IMR-90 (cell line): ENCODE data around the gene SH3RF3. TPM values are rescaled to one million over a fixed set of nuclear protein-coding genes. Genes with fewer than 3 reads are reported as not detected.
A peak's percentile ranks its signal among the peaks of the same experiment; 100 is the strongest.

ENCODE experiments used
- ATAC-seq: fragments of 200-7000 bp; cut with Tn5 transposase; 2 replicates; pipeline ENCODE4 v1.9.1; 2020; ENCODE audit warnings: low read depth, mild to moderate bottlenecking, moderate library complexity
- BruUV-seq: library from RNA; stranded (reverse); fragments of 400-500 nt; replicated peaks from 2 replicates; lab custom pipeline; 2021; lab: Mats Ljungman, UMichigan
- CTCF ChIA-PET: fragments of 300-600 bp; formaldehyde crosslinking; extraction: SDS; loops from one replicate; lab custom pipeline; 2021; ENCODE audit warnings: antibody characterized with exemption; lab: Yijun Ruan, JAX
- POLR2A ChIA-PET: fragments of 300-600 bp; sonication (Branson Sonifier 250); formaldehyde crosslinking; loops from one replicate; lab custom pipeline; 2022; ENCODE audit warnings: antibody characterized with exemption; ENCODE audit not compliant: unreplicated experiment; lab: Charles Lee
- DNase-seq: peaks from one replicate; pipeline ENCODE4 v3.0.0; 2013
- H2AFZ ChIP-seq: replicated peaks from 2 replicates; pipeline ENCODE3; 2013; ENCODE audit warnings: low read length, mild to moderate bottlenecking; ENCODE audit not compliant: poor library complexity
- H2AK5ac ChIP-seq: 2 replicates; pipeline ENCODE4 v1.6.1; 2013; ENCODE audit warnings: low read depth, low read length, inconsistent platforms
- H2AK9ac ChIP-seq: replicated peaks from 2 replicates; pipeline ENCODE3; 2013; ENCODE audit warnings: mild to moderate bottlenecking, low read depth, low read length, moderate library complexity; ENCODE audit not compliant: poor library complexity
- H2BK120ac ChIP-seq: 2 replicates; pipeline ENCODE4 v1.6.1; 2013; ENCODE audit warnings: low read depth, low read length, inconsistent platforms
- H2BK15ac ChIP-seq: 3 replicates; pipeline ENCODE4 v1.6.1; 2013; ENCODE audit warnings: low read depth, low read length, inconsistent platforms
- H2BK20ac ChIP-seq: 2 replicates; pipeline ENCODE4 v1.6.1; 2013; ENCODE audit warnings: low read depth, mild to moderate bottlenecking, inconsistent platforms, low read length, moderate library complexity
- H2BK5ac ChIP-seq: 2 replicates; pipeline ENCODE4 v1.6.1; 2013; ENCODE audit warnings: mild to moderate bottlenecking, low read depth, low read length, inconsistent platforms; ENCODE audit not compliant: poor library complexity, severe bottlenecking
- H3K14ac ChIP-seq: replicated peaks from 2 replicates; pipeline ENCODE4 v1.6.1; 2013; ENCODE audit warnings: low read depth, low read length, inconsistent platforms
- H3K18ac ChIP-seq: 2 replicates; pipeline ENCODE4 v1.6.1; 2013; ENCODE audit warnings: low read depth, low read length, control low read depth
- H3K23ac ChIP-seq: 2 replicates; pipeline ENCODE4 v1.6.1; 2013; ENCODE audit warnings: low read depth, low read length, inconsistent platforms
- H3K27ac ChIP-seq: 2 replicates; pipeline ENCODE4 v1.5.1; 2013; ENCODE audit warnings: mild to moderate bottlenecking, control low read depth, low read length; ENCODE audit not compliant: insufficient read depth
- H3K27me3 ChIP-seq: 2 replicates; pipeline ENCODE4 v1.6.1; 2013; ENCODE audit warnings: low read length; ENCODE audit not compliant: control insufficient read depth, insufficient read depth
- H3K36me3 ChIP-seq: 2 replicates; pipeline ENCODE4 v1.6.1; 2013; ENCODE audit warnings: low read length, mixed read lengths; ENCODE audit not compliant: control insufficient read depth, insufficient read depth
- H3K4ac ChIP-seq: 2 replicates; pipeline ENCODE4 v1.6.1; 2013; ENCODE audit warnings: low read depth, low read length, inconsistent platforms
- H3K4me1 ChIP-seq: 2 replicates; pipeline ENCODE4 v1.6.1; 2013; ENCODE audit warnings: low read length, mixed read lengths; ENCODE audit not compliant: control insufficient read depth, insufficient read depth
- H3K4me2 ChIP-seq: 2 replicates; pipeline ENCODE4 v1.6.1; 2013; ENCODE audit warnings: low read depth, mild to moderate bottlenecking, control low read depth, low read length, moderate library complexity
- H3K4me3 ChIP-seq: 2 replicates; pipeline ENCODE4 v1.5.1; 2013; ENCODE audit warnings: low read depth, mild to moderate bottlenecking, control low read depth, low read length, moderate library complexity; ENCODE audit not compliant: insufficient read depth
- H3K56ac ChIP-seq: 2 replicates; pipeline ENCODE4 v1.6.1; 2013; ENCODE audit warnings: low read length, inconsistent platforms; ENCODE audit not compliant: insufficient read depth; ENCODE audit errors: extremely low read depth
- H3K79me1 ChIP-seq, 2 experiments: 2 replicates each; pipeline ENCODE4 v1.6.1; 2013; ENCODE audit warnings: low read length in 2 of 2, inconsistent platforms in 1 of 2, low read depth in 1 of 2
- H3K9ac ChIP-seq: 2 replicates; pipeline ENCODE4 v1.6.1; 2013; ENCODE audit warnings: low read depth, low read length, control low read depth
- H3K9me1 ChIP-seq: 2 replicates; pipeline ENCODE4 v1.6.1; 2013; ENCODE audit warnings: low read length, inconsistent platforms; ENCODE audit not compliant: insufficient read depth
- H3K9me3 ChIP-seq: 2 replicates; pipeline ENCODE4 v1.6.1; 2013; ENCODE audit warnings: low read length; ENCODE audit not compliant: control insufficient read depth, insufficient read depth
- H4K20me1 ChIP-seq: 2 replicates; pipeline ENCODE4 v1.6.1; 2013; ENCODE audit warnings: low read length, inconsistent platforms; ENCODE audit not compliant: insufficient read depth
- H4K5ac ChIP-seq: 2 replicates; pipeline ENCODE4 v1.6.1; 2013; ENCODE audit warnings: mild to moderate bottlenecking, low read depth, low read length, control low read depth
- H4K8ac ChIP-seq, 2 experiments: 2 replicates each; pipeline ENCODE4 v1.6.1; 2013; ENCODE audit warnings: low read depth in 2 of 2, low read length in 2 of 2, control low read depth in 1 of 2, inconsistent platforms in 1 of 2
- H4K91ac ChIP-seq: 2 replicates; pipeline ENCODE4 v1.6.1; 2013; ENCODE audit warnings: low read depth, low read length, inconsistent platforms; ENCODE audit not compliant: insufficient read depth
- BHLHE40 ChIP-seq: fragments of 150-350 bp; IDR thresholded peaks from 2 replicates; pipeline ENCODE4 v1.6.1; 2016; ENCODE audit warnings: mild to moderate bottlenecking, low read depth, low read length
- ELK1 ChIP-seq: fragments of 150-350 bp; IDR thresholded peaks from 2 replicates; pipeline ENCODE4 v1.6.1; 2016; ENCODE audit warnings: low read depth, mild to moderate bottlenecking, low read length, moderate library complexity, borderline replicate concordance
- MAFK ChIP-seq: IDR thresholded peaks from 2 replicates; pipeline ENCODE4 v1.6.1; 2012; ENCODE audit warnings: low read depth, low read length, improper control_type of control experiment
- MAZ ChIP-seq: IDR thresholded peaks from 2 replicates; pipeline ENCODE4 v1.6.1; 2012; ENCODE audit warnings: low read depth, mild to moderate bottlenecking, low read length, improper control_type of control experiment, moderate library complexity, borderline replicate concordance
- MXI1 ChIP-seq: IDR thresholded peaks from 2 replicates; pipeline ENCODE4 v1.6.1; 2012; ENCODE audit warnings: low read depth, mild to moderate bottlenecking, low read length, moderate library complexity, borderline replicate concordance
- RAD21 ChIP-seq: IDR thresholded peaks from 2 replicates; pipeline ENCODE4 v1.6.1; 2012; ENCODE audit warnings: low read length, improper control_type of control experiment
- WGBS, 2 experiments: methylation state at CpG; one replicate each; pipeline versions ENCODE4 v1.1.5 to v1.1.7; 2013; ENCODE audit warnings: missing lambda C conversion rate in 2 of 2; ENCODE audit not compliant: insufficient read length in 1 of 2; ENCODE audit errors: extremely low coverage in 2 of 2; 5-methylcytosine and 5-hydroxymethylcytosine counted together
- dilution Hi-C: fragments of 300-500 bp; cut with HindIII; formaldehyde crosslinking; loops from one replicate; pipeline ENCODE4 v1.14.3; 2018; ENCODE audit warnings: low sequenced_read_pairs; ENCODE audit not compliant: unreplicated experiment
- in situ Hi-C: fragments of 300-500 bp; cut with MboI; formaldehyde crosslinking; loops from 3 replicates; pipeline ENCODE4 v1.14.3; 2019; ENCODE audit warnings: low sequenced_read_pairs, inconsistent platforms, mixed read lengths
- intact Hi-C: fragments of 100-400 bp; cut with micrococcal nuclease; formaldehyde crosslinking; loops from 2 replicates; pipeline ENCODE4 v1.10.0; 2022
- polyA plus RNA-seq, 3 experiments: library from polyadenylated mRNA; depleted of rRNA; stranded (reverse); fragments of >200 nt; gene quantifications; 2 replicates each; pipeline ENCODE4 v1.2.3, GENCODE V29; 2012; ENCODE audit warnings: low replicate concordance in 1 of 3
- total RNA-seq: library from RNA; depleted of rRNA; stranded (reverse); fragments of >200 nt; gene quantifications from 2 replicates; pipeline ENCODE4 v1.2.3, GENCODE V29; 2012

The SH3RF3 gene
- total and polyA plus RNA-seq, 2 of the 4 experiments (the other 2 are of a cell fraction), result 3.4 to 5.3 TPM

GRCh38 chr2:109537565-109538222, 408.7 kb downstream of the SH3RF3 start:
- Histone ChIP-seq H2AFZ (no peak overlapping the region), H3K4me1 (peaks cover 6% of the 10 kb centered on the region), H2BK15ac (no peak overlapping the region), H3K27me3 (peaks cover 9% of the 10 kb centered on the region), H3K79me1 (peaks cover 0 to 4% of the 10 kb centered on the region in 2 experiments; a peak in 1 of 4 replicates), H3K9ac (no peak overlapping the region), H3K18ac (no peak overlapping the region), H3K56ac (no peak overlapping the region), H4K20me1 (peaks cover 3% of the 10 kb centered on the region; the same call in 1 of the 2 replicates), H2BK120ac (no peak overlapping the region), H4K5ac (no peak overlapping the region), H3K36me3 (peaks cover 2% of the 10 kb centered on the region), H3K23ac (no peak overlapping the region), H4K91ac (no peak overlapping the region), H3K4me3 (no peak overlapping the region), H2BK20ac (no peak overlapping the region), H4K8ac (no peak overlapping the region), H3K27ac (no peak overlapping the region), H3K4ac (no peak overlapping the region), H3K9me3 (no peaks in the 10 kb centered on the region), H2AK5ac (no peak overlapping the region), H2BK5ac (no peak overlapping the region), H3K4me2 (no peak overlapping the region), H2AK9ac (no peak overlapping the region), H3K14ac (no peak overlapping the region), H3K9me1 (peaks cover 8% of the 10 kb centered on the region)
- intact Hi-C loops, result no loop called here
- ChIA-PET CTCF (no interaction called here), POLR2A (no interaction called here)
- dilution Hi-C loops, result no loop called here
- no CpG with 5 or more reads among the region's 10 CpGs for WGBS, 2 experiments
- peak; percentile 32 for ATAC-seq
- BruUV-seq, result no TSS peak
- in situ Hi-C loops, result no loop called here
- peak; percentile 58 for DNase-seq
- no peak for TF ChIP-seq BHLHE40
- TF ChIP-seq MAZ, result no peak
- TF ChIP-seq ELK1, result no peak
- TF ChIP-seq MXI1, result no peak
- TF ChIP-seq RAD21, result no peak
- no peak for TF ChIP-seq MAFK
